ENCODE data around the gene DNAJC21.
"Not testable (repeated sequence)": the region's sequence is repeated elsewhere in the genome, so short reads cannot be mapped to it uniquely, and the experiment has no call there.

DNAJC21 gene

GRCh38 chr5:34923694-34924461 is 5.5 kb upstream of the DNAJC21 start:
- DNase-seq = no peak

GRCh38 chr5:34924462-34924765 is 4.9 kb upstream of the DNAJC21 start:
- DNase-seq = no peak

GRCh38 chr5:34926318-34926888 is 3.0 kb upstream of the DNAJC21 start:
- no peak for DNase-seq

- no peak for DNase-seq
Observed at GRCh38 chr5:34927785-34928184, 1.6 kb upstream of the DNAJC21 start.

- no peak for DNase-seq
Observed at GRCh38 chr5:34928267-34928666, 1.1 kb upstream of the DNAJC21 start.

GRCh38 chr5:34929720-34930461 is 532 bp downstream of the DNAJC21 start:
- peak; percentile 73 for DNase-seq

GRCh38 chr5:34930462-34930844 is 1.1 kb downstream of the DNAJC21 start:
- no peak for DNase-seq

GRCh38 chr5:34930870-34931269 is 1.5 kb downstream of the DNAJC21 start:
- no peak for DNase-seq

- DNase-seq = no peak
Observed at GRCh38 chr5:34932947-34933346, 3.6 kb downstream of the DNAJC21 start.

- no peak for DNase-seq
Observed at GRCh38 chr5:34941936-34942335, 12.6 kb downstream of the DNAJC21 start.

GRCh38 chr5:34944044-34944443 is 14.7 kb downstream of the DNAJC21 start:
- no peak for DNase-seq

- DNase-seq = no peak
Observed at GRCh38 chr5:34944460-34945047, 15.2 kb downstream of the DNAJC21 start.

GRCh38 chr5:34957321-34957720 is 28.0 kb downstream of the DNAJC21 start:
- no peak for DNase-seq

GRCh38 chr5:34957857-34958690 is 28.7 kb downstream of the DNAJC21 start:
- peak; percentile 16 for DNase-seq

GRCh38 chr5:34959323-34959722 is 30.0 kb downstream of the DNAJC21 start:
- no peak for DNase-seq

- no peak for DNase-seq
Observed at GRCh38 chr5:34967540-34967939, 38.2 kb downstream of the DNAJC21 start.

- DNase-seq = no peak
Observed at GRCh38 chr5:34968258-34968657, 38.9 kb downstream of the DNAJC21 start.

- DNase-seq = no peak
Observed at GRCh38 chr5:34970552-34970951, 41.2 kb downstream of the DNAJC21 start.

- DNase-seq = not testable (repeated sequence)
Observed at GRCh38 chr5:34971655-34972054, 42.3 kb downstream of the DNAJC21 start.

GRCh38 chr5:34976347-34976746 is 47.0 kb downstream of the DNAJC21 start:
- no peak for DNase-seq

- DNase-seq = no peak
Observed at GRCh38 chr5:34977934-34978613, 48.7 kb downstream of the DNAJC21 start.

GRCh38 chr5:34978681-34979080 is 49.3 kb downstream of the DNAJC21 start:
- DNase-seq = no peak

Measured in NCI-H446 treated with DMSO at 0.1 percent for 48 hours (cell line).